Amniotic stem cell (primary cell): ENCODE results near the gene MAPK8.

ENCODE experiments used
- DNase-seq: peaks from one replicate; lab custom pipeline; 2025; lab: John Stamatoyannopoulos, UW

The MAPK8 gene

DNA sequence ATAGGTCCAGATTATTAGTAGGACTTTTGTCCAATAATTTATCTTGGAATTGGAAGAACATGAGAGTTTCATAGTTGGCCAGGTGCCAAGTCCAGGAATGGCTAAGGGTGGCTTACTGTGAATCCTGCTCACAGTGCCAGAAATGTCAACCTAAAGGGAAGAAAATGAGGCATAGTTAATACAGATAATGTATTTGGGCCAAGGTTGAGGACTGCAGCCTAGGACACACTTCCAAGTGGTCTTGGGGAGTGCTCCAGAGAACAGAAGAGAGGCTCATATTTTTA lies 78.2 kb downstream of the MAPK8 start:
- no peak for DNase-seq

DNA sequence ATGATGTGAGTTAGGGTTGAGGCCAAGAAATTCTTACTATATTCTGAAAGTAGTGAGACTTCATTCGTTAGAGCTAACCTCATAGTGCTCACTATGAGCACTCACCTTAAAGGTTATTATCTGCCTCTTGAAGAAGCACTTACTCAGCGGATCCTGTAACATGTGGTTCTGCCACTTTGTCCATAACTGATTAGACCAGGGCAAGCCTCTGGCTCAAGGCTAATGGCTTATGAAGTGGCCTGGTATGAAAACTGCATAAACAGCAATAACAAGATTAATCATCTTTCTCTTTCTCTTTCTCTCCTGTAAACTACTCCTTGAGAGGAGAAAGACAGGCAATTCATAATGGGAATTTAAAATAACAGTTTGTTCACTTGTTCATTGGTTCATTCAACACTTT lies 82.8 kb downstream of the MAPK8 start:
- DNase-seq = no peak

DNA sequence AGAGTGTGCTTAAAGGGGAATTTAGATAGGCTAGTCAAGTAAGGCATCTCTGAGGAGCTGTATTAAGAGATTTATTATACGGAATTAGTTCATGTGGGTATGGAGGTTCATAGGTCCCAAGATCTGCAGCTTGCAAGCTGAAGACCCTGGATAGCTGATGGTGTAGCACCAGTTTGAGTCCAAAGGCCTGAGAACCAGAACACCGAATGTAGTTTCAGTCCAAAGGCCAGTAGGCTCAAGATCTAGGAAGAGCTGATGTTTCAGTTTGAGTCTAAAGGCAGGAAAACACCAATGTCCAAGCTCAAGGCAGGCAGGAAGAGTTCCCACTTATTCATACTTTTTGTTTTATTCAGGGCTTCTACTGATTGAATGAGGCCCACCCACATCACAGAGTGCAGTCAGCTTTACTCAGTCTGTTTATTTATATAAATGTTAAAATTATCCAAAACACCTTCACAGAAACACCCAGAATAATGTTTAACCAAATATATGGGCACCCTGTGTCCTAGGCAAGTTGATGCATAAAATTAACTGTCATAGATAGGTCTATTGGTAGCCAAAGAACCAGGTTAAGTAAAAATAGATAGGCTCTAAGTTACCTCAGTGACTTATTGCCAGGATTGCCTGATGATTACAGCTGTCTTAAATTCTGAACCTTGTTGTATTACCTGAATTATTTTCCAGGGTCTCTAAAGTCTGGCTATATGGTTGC lies 83.5 kb downstream of the MAPK8 start:
- DNase-seq = no peak

DNA sequence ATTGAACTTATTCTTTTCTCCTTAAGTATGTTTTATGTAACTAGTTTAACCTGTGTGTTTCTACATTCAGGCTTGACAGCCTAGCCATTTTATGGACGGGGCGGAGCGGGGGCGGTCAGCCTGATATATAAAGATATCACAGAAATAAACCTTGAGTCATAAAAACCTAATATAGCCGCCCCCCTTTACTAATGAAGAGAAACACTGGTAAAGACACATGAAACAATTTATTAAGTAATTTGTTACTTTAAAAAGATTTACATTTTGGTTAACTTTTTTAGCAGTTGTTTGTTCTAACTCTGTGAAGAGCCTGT lies 84.0 kb downstream of the MAPK8 start:
- no peak for DNase-seq

DNA sequence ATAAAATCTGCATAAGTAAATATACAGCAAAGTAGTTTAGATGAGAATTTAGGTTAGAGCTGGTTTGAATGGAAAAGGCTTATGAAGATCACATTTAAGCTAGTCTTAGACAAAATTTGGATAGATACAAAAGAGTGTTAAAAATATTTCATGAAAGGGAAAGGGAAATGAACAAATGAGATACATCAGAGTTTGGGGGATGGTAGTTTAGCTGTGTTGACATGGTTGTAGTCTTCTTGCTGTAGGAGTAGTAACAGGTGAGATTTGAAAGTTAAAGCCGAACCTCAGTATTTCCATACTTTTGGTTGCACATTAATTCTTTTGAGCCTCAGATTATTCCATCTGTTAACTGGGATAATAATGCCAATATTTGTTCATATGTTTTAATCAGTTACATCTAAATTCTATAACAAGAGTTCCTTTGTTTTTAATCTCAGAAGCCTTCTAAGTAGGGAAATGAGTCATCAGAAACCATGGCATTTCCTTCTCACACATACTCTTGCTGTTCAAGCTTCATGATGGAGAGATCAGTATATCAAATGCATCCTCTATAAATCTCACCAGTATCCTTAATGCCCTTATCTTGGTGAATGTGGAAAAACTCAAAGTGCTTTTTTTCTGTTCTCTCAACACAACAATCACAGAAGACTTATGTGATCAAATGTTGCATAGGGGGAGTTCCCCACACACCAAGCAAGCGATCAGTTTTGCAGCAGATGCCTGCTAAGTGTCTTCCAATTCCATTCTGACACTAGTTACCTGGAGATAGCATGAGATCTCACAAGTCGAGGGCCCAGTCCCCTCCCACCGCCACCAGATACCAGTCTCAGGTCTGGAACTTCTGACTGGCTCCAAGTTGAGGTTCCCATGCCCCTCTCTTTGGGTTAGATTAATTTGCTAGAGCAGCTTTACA lies 84.7 kb downstream of the MAPK8 start:
- no peak for DNase-seq

DNA sequence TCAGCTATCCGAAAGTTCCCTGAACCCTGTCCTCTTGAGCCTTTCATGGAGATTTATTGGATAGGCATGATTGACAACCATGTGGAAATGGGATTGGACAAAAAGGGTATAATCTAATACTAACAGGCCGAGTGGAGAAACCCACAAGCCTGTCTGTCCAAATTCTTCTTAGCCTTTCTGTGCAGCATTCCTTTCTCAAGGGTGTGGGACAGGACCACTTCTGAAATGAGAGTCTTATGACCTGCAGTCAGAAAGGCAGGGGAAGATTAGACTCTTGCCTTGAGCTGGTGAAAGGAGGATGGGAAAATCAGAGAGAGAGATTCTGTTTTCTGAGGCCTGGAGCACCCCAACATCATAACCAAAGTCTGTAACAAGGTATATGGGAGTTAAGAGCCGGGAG lies 85.5 kb downstream of the MAPK8 start:
- no peak for DNase-seq

DNA sequence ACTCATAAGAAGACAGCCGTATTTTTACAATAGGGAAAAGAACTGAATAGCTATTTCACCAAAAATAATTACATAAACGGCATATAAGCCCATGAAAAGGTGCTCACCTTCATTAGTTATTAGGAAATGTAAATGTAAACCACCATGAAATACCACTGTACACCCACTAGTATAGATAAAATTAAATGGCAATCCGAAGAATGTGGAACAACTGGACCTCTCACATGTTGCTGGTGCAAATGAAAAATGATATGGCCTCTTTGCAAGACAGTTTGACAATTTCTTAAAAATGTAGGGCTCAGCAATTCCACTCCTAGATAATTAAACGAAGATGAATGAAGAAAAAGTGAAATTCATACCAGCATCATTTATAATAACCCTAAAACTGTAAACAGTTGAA lies 91.8 kb downstream of the MAPK8 start:
- no peak for DNase-seq

DNA sequence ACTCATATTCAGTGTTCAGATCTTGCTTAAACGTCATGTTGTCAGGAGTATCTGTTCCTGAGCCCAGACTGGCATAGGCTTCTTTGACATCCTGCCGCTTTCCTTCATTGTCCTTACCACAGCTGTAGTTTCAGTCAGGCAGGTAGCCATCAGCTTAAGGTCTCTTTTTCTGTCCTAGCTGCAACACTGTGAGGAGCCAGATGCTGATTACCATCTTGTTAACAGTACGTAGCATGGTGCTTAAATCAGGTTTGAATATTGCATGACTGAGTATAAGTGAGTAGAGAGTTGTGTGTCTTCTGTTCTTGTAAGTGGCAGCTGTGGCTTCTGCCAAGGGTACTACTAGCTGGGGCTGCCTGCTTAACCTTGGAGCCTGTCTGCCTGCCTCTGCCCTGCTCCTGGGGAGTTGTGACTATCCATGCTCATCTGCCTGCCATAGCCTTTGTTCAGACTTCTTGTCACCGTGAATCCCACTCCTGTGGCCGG lies 92.6 kb downstream of the MAPK8 start:
- no peak for DNase-seq

DNA sequence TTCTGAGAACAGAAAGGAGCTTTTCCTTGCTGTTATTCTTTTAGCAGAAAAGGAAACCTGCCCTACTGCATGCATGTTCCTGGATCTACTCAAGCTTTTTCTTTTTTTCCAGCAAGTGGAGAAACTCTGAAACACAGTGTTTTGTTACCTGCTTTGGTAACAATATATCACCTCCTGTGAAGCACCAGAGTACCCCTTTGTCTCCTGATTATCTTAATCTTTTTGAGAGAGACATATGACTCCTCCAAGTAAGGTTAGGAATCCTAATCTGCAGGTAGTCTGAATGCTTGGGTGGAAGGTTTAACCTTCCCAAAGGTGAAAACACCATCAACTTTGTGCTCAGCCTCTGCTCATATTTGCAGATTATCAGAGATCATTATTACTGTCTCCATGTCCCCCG lies 93.1 kb downstream of the MAPK8 start:
- no peak for DNase-seq

DNA sequence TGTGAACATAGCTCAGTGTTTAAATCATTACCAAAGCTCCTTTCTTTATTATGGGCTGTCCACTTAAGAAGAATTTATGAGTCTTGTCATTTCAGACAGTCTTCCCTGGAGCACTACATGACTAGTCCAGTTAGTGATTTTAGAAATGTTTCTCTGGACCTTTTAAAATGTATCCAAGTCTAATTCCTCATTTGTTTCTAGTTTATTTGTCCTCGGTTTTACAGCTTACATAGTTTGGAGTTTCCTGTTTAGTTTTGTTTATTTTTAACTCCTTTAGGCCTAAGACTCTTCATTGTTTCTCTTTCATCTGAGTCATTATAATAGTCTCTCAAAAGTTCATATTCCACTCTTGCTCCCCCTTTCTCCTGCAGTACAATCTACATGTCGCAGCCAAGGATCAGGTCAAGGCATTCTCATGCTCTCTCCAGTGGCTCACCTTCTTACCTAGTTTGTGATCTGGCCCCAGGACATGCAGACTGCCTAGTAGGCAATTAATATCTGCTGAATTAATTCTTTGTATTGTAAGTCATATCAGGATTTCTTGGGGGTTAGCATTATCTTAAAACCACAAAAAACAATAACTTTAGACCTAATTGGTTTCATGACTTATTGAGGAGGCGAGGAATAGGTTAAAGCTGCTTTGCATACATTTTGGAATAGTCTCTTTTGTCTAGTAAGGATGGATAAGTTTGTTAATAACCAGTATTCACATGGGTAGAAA lies 93.8 kb downstream of the MAPK8 start:
- peak; percentile 12 for DNase-seq

DNA sequence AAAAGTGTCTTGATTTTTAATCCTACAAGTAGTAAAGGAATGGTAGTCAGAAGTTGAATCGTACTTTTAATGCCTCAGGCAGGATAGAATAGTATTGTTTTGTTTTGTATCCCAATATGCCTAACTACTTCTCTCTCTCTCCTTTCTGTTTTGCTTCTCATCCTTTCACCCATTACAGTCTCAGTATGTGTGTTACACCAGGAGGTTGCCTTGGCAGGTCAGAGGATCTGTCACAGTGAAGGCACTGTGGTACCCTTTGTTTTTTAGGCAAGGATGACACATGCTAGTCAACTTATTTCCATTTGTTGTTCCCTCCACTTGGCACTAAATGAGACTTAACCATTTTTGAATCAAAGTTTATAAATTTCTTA lies 94.4 kb downstream of the MAPK8 start:
- DNase-seq = no peak

DNA sequence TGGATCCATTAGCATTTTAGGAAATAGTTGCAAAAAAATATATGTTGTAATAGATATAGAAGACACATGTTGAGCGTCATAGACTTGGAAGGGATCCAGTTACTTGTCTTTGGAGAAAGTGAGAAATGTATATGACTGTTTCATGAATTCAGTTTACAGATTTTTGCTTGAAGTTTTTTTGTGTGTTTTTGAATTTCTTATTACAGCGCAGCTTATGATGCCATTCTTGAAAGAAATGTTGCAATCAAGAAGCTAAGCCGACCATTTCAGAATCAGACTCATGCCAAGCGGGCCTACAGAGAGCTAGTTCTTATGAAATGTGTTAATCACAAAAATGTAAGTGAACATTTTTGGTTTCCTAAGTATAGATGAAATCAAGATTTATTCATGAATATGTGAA lies 98.2 kb downstream of the MAPK8 start:
- DNase-seq = no peak

DNA sequence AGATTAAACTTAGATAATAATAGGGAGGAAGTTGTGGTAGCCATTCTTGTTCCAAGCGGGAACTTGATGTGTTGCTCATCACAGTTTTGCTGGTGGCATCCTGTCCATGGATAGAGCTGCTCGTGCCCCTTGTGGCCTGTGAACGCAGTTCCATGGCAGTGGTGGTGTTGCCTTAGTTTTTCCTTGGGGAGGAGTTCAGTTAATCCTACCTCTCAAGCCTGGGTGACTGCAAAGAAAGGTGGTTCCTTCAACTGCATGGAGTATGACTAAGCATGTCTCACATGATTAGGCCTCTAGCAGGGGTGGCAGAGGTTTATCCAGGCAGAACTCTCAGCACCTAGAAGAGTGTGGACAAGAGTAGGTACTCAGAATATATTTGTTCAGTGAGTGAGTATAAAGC lies 99.7 kb downstream of the MAPK8 start:
- DNase-seq = no peak

DNA sequence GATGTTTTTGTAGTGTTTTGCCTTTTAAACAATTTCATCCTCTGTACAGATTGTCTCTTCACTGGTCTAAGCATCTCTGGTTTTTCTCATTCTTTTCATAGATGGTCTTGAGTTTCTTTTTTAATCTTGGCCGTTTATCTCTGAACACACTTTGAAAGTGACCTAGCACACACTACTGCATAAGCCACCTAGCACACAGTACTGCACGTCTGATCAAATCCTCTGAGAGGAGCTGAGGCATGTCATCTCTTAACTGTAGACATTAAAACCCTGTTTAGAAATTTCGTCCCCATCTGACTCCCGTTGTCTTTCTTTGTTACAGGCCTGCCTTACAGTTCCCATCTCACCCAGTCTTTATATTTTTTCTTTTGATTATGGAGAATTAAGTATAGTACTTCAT lies 100.2 kb downstream of the MAPK8 start:
- DNase-seq = no peak

DNA sequence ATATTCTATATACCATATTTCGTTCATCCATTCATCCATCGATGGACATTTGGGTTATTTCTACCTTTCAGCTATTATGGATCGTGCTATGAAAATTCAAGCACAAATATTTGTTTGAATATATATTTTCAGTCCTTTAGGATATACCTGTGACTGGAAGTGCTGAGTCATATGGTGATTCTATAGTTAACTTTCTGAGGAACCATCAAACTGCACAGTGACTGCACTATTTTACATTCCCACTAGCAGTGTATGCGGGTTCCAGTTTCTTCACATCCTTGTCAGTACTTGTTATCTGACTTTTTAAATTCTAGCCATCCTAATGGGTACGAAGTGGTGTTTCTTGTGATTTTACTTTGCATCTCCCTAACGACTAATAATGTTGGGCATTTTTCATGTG lies 104.0 kb downstream of the MAPK8 start:
- no peak for DNase-seq

DNA sequence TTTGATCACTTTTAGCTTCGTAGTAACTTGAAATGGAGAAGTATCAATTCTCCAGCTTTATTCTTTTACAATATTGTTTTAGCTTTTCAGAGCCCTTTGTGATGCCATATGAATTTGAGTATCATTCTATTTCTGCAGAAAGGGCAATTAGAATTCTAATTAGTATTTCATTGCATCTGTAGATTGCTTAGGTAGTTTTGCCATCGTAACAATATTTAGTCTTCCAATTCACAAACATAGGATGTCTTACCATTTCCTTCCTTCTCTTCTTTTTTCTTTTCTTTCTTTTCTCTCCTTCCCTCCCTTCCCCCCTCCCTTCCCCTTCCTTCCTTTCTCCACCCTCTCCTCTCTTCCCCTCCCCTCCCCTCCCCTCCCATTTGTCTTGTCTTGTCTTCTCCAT lies 105.0 kb downstream of the MAPK8 start:
- DNase-seq = no peak

DNA sequence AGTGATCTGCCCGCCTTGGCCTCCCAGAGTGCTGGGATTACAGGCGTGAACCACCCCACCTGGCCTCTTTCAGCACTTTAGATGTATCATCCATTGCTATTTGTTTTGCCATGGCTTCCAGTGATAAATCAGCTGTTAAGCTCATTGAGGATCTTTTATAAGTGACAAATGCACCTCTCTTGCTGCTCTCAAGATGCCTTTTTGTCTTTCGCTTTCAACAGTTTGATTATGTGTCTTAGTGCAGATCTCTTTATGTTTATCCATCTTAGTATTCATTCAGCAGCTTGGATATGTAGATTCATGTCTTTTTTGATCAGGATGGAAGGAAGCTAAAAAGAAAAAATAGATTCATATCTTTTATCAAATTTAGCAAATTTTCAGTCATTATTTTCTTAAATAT lies 105.6 kb downstream of the MAPK8 start:
- DNase-seq = no peak

DNA sequence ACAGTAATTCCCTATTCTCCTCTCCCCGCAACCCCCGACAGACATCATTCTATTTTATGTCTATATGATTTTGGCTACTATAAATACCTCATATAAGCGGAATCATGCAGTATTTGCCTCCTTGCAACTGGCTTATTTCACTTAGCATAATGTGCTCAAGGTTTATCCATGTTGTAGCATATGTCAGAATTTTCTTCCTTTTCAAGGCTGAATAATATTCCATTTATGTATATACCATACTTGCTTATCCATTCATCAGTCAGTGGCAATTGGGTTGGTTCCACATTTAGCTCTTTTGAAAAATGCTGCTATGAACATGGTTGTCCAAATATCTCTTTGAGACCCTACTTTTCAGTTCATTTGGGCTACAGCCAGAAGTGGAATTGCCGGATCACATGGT lies 106.5 kb downstream of the MAPK8 start:
- DNase-seq = no peak

DNA sequence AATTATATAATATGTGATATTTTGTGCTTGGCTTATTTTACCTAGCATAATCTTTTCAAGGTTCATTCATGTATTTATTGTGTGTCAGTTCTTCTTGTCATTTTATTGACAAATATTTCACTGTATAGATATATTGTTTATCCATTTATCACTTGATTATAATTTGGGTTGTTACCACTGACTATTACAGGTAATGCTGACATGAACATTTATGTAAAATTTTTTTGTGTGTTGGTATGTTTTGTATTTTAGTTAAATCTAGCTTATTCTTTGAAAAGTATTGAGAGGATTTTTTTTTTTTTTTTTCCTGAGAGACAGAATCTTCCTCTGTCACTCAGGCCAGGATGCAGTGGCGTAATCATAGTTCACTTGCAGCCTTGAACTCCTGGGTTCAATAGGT lies 107.7 kb downstream of the MAPK8 start:
- DNase-seq = no peak

DNA sequence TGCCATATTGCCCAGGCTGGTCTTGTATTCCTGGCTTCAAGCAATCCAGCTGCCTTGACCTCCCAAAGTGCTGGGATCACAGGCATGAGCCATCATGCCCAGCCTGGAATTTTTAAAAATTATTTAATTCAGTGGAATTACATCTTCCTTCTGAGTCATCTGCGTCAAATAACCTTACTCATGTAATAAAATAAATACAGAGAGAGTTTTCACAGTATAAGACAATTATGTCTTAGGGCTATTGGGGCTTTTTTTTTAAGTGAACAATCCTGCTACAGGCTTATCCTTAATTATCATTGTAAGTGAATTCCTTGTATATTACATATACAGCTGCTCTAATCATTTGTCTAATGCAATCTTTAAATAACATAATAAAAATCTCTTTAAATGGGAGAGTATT lies 108.3 kb downstream of the MAPK8 start:
- DNase-seq = peak; percentile 73

DNA sequence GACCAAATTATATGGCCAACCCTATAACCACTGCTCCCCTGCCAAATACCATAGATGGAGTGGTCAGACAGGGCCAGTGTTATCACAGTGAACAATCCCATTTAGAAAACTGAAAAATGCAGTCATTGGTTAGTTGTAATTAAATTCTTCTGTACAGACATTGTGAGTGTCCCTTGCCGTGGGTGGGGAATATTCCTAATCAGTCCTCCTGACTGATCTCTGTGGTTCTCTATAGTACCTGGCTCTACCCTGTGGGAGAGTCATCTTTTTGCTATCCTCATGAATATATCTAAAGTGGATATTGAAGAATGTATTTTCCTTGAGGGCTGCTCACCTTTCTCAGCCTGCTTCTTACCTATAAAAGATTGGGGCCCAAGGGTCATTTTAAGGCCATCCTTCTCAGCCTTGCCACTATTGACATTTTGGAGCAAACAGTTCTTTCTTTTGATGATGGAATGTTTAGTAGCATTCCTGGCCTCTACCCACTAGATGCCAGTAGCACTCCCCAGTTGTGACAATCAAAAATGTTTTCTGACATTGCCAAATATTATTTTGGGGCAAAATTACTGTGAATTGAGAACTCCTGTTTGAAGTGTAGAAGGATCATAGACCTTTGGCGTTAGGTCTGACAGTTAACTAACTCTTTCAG lies 110.2 kb downstream of the MAPK8 start:
- no peak for DNase-seq

DNA sequence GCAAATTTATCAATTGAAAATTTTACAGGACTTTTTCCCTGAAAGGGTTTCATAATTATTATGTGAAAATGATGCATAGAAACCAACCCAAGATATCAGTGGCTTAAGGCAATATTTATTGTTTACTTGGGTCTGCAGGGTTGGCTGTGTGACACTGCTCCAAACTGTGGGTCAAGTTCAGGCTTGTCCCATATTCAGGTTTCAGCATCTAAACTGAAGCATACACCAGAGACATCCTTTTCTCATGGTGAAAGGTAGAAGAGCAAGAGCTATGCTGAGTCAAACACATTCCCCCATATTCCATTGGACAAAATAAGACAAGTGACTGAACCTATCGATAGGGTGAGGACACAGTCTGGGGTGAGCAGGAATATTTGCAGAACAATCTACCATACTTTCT lies 110.9 kb downstream of the MAPK8 start:
- no peak for DNase-seq
